HepG2 (cell line): ENCODE measurements around the gene QSOX2. TPM values are rescaled to one million over a fixed set of nuclear protein-coding genes. Genes with fewer than 3 reads are reported as not detected.

ENCODE experiments used
- CC2D1A ChIP-seq: sonication (generic); formaldehyde crosslinking; IDR thresholded peaks from 2 replicates; pipeline ENCODE4 v1.8.1; 2023; ENCODE audit warnings: mild to moderate bottlenecking, missing genetic modification reagents
- CCAR2 ChIP-seq: fragments of 200-400 bp; formaldehyde crosslinking; optimal IDR thresholded peaks from 2 replicates; pipeline ENCODE3; 2018; ENCODE audit warnings: low read depth, mild to moderate bottlenecking, low read length, moderate library complexity
- CEBPB ChIP-seq: IDR thresholded peaks from 2 replicates; pipeline ENCODE4 v1.6.1; 2011; ENCODE audit warnings: low read depth, low read length, improper control_type of control experiment, borderline replicate concordance
- CREM ChIP-seq, 2 experiments: sonication (generic) in 1 of 2; formaldehyde crosslinking in 1 of 2; IDR thresholded peaks; 2 replicates each; pipeline versions ENCODE4 v1.4.0 to v1.6.1; 2016 to 2020; ENCODE audit warnings: antibody characterized with exemption in 1 of 2, mild to moderate bottlenecking in 1 of 2, missing genetic modification reagents in 1 of 2
- NR3C1 ChIP-seq: sonication (generic); formaldehyde crosslinking; IDR thresholded peaks from 2 replicates; pipeline ENCODE4 v1.4.0; 2020; ENCODE audit warnings: missing genetic modification reagents
- ZBTB38 ChIP-seq: sonication (generic); formaldehyde crosslinking; IDR thresholded peaks from 2 replicates; pipeline ENCODE4 v1.5.1; 2020; ENCODE audit warnings: mild to moderate bottlenecking, missing genetic modification reagents
- ZBTB7B ChIP-seq: sonication (generic); formaldehyde crosslinking; IDR thresholded peaks from 2 replicates; pipeline ENCODE4 v1.4.0; 2020; ENCODE audit warnings: missing genetic modification reagents
- ZC3H13 ChIP-seq: sonication (generic); formaldehyde crosslinking; IDR thresholded peaks from 2 replicates; pipeline ENCODE4 v1.8.1; 2023; ENCODE audit warnings: mild to moderate bottlenecking, missing genetic modification reagents, moderate library complexity
- ZC3H4 ChIP-seq: sonication (generic); formaldehyde crosslinking; IDR thresholded peaks from 2 replicates; pipeline ENCODE4 v1.4.0; 2020; ENCODE audit warnings: missing genetic modification reagents, borderline replicate concordance
- ZFX ChIP-seq: sonication (generic); formaldehyde crosslinking; IDR thresholded peaks from 2 replicates; pipeline ENCODE4 v1.4.0; 2020; ENCODE audit warnings: mild to moderate bottlenecking, low read depth, missing genetic modification reagents, moderate library complexity
- ZNF207 ChIP-seq: fragments of 450-650 bp; IDR thresholded peaks from 2 replicates; pipeline ENCODE4 v1.6.1; 2016; ENCODE audit warnings: antibody characterized with exemption, borderline replicate concordance
- ZNF224 ChIP-seq: sonication (generic); formaldehyde crosslinking; IDR thresholded peaks from 2 replicates; pipeline ENCODE4 v1.5.0; 2020; ENCODE audit warnings: mild to moderate bottlenecking, missing genetic modification reagents
- ZNF292 ChIP-seq: sonication (generic); formaldehyde crosslinking; IDR thresholded peaks from 2 replicates; pipeline ENCODE4 v1.8.1; 2022; ENCODE audit warnings: mild to moderate bottlenecking, low read depth, missing genetic modification reagents, borderline replicate concordance
- ZNF354B ChIP-seq: sonication (generic); formaldehyde crosslinking; IDR thresholded peaks from 2 replicates; pipeline ENCODE4 v1.8.0; 2022; ENCODE audit warnings: mild to moderate bottlenecking, missing genetic modification reagents
- ZNF644 ChIP-seq: IDR thresholded peaks from 2 replicates; pipeline ENCODE4 v1.6.1; 2016; ENCODE audit warnings: low read depth
- ZNF709 ChIP-seq: sonication (generic); formaldehyde crosslinking; IDR thresholded peaks from 2 replicates; pipeline ENCODE4 v1.5.0; 2020; ENCODE audit warnings: mild to moderate bottlenecking, missing genetic modification reagents
- polyA plus RNA-seq, 8 experiments: library from polyadenylated mRNA; depleted of rRNA in 3 of 8; stranded (reverse) in 7 of 8; unstranded in 1 of 8; fragments of >200 nt; fragmentation: Illumina TruSeq in 4 of 8; extraction: Trizol in 4 of 8; gene quantifications; 2 replicates each; pipeline versions ENCODE4 v1.2.1 to v1.2.3, GENCODE V29; 2011 to 2016; ENCODE audit warnings: low read depth in 4 of 8, missing spikeins in 1 of 8, mixed read lengths in 1 of 8; ENCODE audit not compliant: insufficient read depth in 1 of 8
- total RNA-seq, 5 experiments: library from RNA; depleted of rRNA; stranded (reverse); fragments of >200 nt; fragmentation: Illumina TruSeq; extraction: Trizol; gene quantifications; 2 replicates each; pipeline ENCODE4 v1.2.3, GENCODE V29; 2016; ENCODE audit warnings: low read depth in 1 of 5
- TF ChIP-seq, protein P1 (sequence below): sonication (generic); formaldehyde crosslinking; IDR thresholded peaks from 2 replicates; pipeline ENCODE4 v1.4.0; 2020; ENCODE audit warnings: missing genetic modification reagents
- TF ChIP-seq, protein P2 (sequence below): sonication (generic); formaldehyde crosslinking; IDR thresholded peaks from 2 replicates; pipeline ENCODE4 v1.5.0; 2020; ENCODE audit warnings: missing genetic modification reagents, mild to moderate bottlenecking, borderline replicate concordance
- TF ChIP-seq, protein P3 (sequence below): sonication (generic); formaldehyde crosslinking; IDR thresholded peaks from 2 replicates; pipeline ENCODE4 v1.5.0; 2020; ENCODE audit warnings: mild to moderate bottlenecking, missing genetic modification reagents, borderline replicate concordance

The QSOX2 gene
- total and polyA plus RNA-seq, 2 of the 13 experiments (the other 11 are each of a cell fraction or from before 2014, with no cell fraction given) = 27.1 to 42.1 TPM

DNA sequence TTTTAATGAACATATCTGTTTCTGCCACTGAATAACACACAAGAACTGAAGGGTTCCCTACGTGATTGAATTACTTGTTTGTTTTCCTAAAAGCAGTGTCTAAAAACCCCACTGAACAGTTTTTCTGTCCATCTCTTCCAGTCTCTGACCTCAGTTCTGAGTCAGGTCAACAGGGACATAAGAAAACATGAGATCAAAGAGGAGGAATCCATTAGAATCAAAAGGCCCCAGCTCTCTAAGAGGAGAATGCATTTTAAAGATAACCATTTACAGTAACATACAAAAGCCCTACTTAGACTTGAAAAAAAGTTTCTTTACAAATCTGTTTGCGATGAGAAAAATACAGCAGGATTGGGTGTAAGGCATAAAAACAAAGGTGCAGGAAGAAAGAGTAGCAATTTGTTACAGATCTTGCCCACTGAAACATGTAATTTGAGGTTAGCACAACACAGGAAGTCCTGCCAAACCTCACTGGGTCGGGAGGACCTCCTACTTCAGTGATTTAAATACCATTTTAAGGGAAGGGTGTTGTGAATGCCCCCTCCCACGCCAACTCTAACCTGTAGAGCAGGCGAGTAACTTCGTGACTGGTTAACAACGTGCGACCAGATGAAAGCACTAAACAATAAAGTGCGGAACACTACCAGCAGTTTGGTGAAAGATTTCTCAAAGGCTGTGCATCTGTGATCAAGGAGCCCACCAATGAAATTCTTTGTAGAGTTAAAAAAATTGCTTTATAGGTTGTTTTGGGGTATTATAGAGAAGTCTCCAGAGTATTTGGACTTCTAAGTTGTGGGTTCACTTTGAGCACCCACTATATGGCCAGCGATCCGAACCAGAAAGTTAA is 1.3 kb downstream of the QSOX2 start (continued):
- TF ChIP-seq, protein P1, sequence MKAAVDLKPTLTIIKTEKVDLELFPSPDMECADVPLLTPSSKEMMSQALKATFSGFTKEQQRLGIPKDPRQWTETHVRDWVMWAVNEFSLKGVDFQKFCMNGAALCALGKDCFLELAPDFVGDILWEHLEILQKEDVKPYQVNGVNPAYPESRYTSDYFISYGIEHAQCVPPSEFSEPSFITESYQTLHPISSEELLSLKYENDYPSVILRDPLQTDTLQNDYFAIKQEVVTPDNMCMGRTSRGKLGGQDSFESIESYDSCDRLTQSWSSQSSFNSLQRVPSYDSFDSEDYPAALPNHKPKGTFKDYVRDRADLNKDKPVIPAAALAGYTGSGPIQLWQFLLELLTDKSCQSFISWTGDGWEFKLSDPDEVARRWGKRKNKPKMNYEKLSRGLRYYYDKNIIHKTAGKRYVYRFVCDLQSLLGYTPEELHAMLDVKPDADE = no peak
- TF ChIP-seq ZNF207 = no peak
- no peak for TF ChIP-seq ZNF709 (CRISPR knock-in tag)
- no peak for TF ChIP-seq CEBPB
- no peak for TF ChIP-seq NR3C1 (CRISPR knock-in tag)
- no peak for TF ChIP-seq CC2D1A (CRISPR knock-in tag)
- TF ChIP-seq, protein P2, sequence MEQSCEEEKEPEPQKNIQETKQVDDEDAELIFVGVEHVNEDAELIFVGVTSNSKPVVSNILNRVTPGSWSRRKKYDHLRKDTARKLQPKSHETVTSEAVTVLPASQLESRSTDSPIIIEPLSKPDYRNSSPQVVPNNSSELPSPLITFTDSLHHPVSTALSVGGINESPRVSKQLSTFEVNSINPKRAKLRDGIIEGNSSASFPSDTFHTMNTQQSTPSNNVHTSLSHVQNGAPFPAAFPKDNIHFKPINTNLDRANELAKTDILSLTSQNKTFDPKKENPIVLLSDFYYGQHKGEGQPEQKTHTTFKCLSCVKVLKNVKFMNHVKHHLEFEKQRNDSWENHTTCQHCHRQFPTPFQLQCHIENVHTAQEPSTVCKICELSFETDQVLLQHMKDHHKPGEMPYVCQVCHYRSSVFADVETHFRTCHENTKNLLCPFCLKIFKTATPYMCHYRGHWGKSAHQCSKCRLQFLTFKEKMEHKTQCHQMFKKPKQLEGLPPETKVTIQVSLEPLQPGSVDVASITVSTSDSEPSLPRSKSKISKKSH (CRISPR knock-in tag) = no peak
- no peak for TF ChIP-seq ZC3H4
- TF ChIP-seq ZFX (CRISPR knock-in tag) = 0 out of 2 replicates have a peak, but pooled peaks have one; percentile 24
- TF ChIP-seq ZC3H13 = no peak
- TF ChIP-seq ZNF354B (CRISPR knock-in tag) = no peak
- TF ChIP-seq, protein P3, sequence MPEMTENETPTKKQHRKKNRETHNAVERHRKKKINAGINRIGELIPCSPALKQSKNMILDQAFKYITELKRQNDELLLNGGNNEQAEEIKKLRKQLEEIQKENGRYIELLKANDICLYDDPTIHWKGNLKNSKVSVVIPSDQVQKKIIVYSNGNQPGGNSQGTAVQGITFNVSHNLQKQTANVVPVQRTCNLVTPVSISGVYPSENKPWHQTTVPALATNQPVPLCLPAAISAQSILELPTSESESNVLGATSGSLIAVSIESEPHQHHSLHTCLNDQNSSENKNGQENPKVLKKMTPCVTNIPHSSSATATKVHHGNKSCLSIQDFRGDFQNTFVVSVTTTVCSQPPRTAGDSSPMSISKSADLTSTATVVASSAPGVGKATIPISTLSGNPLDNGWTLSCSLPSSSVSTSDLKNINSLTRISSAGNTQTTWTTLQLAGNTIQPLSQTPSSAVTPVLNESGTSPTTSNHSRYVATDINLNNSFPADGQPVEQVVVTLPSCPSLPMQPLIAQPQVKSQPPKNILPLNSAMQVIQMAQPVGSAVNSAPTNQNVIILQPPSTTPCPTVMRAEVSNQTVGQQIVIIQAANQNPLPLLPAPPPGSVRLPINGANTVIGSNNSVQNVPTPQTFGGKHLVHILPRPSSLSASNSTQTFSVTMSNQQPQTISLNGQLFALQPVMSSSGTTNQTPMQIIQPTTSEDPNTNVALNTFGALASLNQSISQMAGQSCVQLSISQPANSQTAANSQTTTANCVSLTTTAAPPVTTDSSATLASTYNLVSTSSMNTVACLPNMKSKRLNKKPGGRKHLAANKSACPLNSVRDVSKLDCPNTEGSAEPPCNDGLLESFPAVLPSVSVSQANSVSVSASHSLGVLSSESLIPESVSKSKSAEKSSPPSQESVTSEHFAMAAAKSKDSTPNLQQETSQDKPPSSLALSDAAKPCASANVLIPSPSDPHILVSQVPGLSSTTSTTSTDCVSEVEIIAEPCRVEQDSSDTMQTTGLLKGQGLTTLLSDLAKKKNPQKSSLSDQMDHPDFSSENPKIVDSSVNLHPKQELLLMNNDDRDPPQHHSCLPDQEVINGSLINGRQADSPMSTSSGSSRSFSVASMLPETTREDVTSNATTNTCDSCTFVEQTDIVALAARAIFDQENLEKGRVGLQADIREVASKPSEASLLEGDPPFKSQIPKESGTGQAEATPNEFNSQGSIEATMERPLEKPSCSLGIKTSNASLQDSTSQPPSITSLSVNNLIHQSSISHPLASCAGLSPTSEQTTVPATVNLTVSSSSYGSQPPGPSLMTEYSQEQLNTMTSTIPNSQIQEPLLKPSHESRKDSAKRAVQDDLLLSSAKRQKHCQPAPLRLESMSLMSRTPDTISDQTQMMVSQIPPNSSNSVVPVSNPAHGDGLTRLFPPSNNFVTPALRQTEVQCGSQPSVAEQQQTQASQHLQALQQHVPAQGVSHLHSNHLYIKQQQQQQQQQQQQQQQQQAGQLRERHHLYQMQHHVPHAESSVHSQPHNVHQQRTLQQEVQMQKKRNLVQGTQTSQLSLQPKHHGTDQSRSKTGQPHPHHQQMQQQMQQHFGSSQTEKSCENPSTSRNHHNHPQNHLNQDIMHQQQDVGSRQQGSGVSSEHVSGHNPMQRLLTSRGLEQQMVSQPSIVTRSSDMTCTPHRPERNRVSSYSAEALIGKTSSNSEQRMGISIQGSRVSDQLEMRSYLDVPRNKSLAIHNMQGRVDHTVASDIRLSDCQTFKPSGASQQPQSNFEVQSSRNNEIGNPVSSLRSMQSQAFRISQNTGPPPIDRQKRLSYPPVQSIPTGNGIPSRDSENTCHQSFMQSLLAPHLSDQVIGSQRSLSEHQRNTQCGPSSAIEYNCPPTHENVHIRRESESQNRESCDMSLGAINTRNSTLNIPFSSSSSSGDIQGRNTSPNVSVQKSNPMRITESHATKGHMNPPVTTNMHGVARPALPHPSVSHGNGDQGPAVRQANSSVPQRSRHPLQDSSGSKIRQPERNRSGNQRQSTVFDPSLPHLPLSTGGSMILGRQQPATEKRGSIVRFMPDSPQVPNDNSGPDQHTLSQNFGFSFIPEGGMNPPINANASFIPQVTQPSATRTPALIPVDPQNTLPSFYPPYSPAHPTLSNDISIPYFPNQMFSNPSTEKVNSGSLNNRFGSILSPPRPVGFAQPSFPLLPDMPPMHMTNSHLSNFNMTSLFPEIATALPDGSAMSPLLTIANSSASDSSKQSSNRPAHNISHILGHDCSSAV (CRISPR knock-in tag) = no peak
- TF ChIP-seq ZNF644 (CRISPR knock-in tag) = no peak
- TF ChIP-seq CCAR2 = no peak
- TF ChIP-seq ZBTB38 (CRISPR knock-in tag) = no peak
- peak; percentile 59; the same call in 1 of the 2 replicates for TF ChIP-seq CREM (IDR thresholded peaks at IDR 0.05)
- no peak for TF ChIP-seq CREM (CRISPR knock-in tag; IDR thresholded peaks at IDR 0.05)
- TF ChIP-seq ZNF292 (CRISPR knock-in tag) = no peak
- no peak for TF ChIP-seq ZNF224 (CRISPR knock-in tag)
- TF ChIP-seq ZBTB7B = no peak
